ENCODE results near the gene TCF4. TPM values are rescaled to one million over a fixed set of nuclear protein-coding genes. Genes with fewer than 3 reads are reported as not detected.

Gene TCF4
- total and polyA plus RNA-seq, 7 experiments from 2014 or later: 0.94 to 21.8 (median 2.6) TPM

DNA sequence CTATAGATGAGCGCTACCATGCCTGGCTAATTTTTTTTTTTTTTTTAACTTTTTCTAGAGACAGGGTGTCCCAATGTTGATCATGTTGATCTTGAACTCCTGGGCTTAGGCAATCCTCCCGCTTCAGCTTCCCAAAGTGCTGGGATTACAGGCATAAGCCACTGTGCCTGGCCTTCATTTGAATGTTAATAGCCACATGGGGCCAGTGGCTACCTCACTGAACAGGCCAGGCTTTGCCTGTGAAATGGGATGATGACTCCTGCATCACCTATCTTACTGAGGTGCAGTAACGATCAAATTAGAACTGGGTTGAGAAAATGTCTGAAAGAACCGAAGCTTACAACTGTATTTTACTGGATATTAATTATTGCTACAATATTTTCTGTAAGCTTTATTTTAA, 278.7 kb downstream of the TCF4 start:
- no peaks in the 10 kb centered on the region for H3K36me3 ChIP-seq (ENCODE audit: control insufficient read depth in 2 of 3, insufficient read depth in 3 of 3, low read length in 3 of 3)
- no peaks in the 10 kb centered on the region for H3K4me1 ChIP-seq (ENCODE audit: control insufficient read depth in 2 of 2, insufficient read depth in 2 of 2, low read length in 2 of 2)
- ATAC-seq: no peak
- Mint-ChIP-seq H3K4me1 (no peaks in the 10 kb centered on the region), H3K4me3 (no peak overlapping the region), H3K27ac (no peak overlapping the region), H3K9me3 (peaks cover 0 to 4% (median 0%) of the 10 kb centered on the region in 11 donors), H3K27me3 (peaks cover 0 to 6% (median 0%) of the 10 kb centered on the region in 5 donors), H3K36me3 (no peaks in the 10 kb centered on the region)
- no peaks in the 10 kb centered on the region for H3K27me3 ChIP-seq (ENCODE audit: control insufficient read depth in 2 of 2, insufficient read depth in 2 of 2, low read length in 2 of 2)
- H3K4me3 ChIP-seq (ENCODE audit: low read length): no peak overlapping the region
- no peak overlapping the region for H3K27ac ChIP-seq (ENCODE audit: low read depth, low read length)
- DNase-seq: no peak
- no peaks in the 10 kb centered on the region for H3K9me3 ChIP-seq (ENCODE audit: control insufficient read depth in 2 of 3, low read length in 3 of 3)
- intact Hi-C loops (cut with micrococcal nuclease): no loop called here
- ChIA-PET CTCF (interaction anchor here (0.6 kb wide), 1 partner anchor 145 kb away, joined by 4 read pairs; no protein-coding TSS in a partner anchor), POLR2A (no interaction called here)

DNA sequence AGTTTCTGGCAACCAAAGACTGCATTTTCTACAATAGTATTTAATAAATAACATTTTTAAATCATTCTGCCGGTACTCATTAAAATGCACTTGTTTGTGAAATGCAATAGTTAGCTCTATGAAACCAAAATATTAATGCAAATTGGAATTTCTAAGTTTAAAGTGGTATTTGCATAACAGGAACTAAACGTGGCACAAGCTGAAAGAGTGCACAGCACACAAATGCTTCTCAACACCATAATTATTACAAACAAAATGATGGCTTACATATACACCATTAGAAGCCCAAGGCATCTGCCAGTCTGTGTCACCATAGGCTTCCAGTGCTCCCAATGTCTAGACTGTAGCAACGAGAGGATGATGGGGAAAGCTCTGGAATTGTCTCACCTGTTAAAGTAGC, 280.5 kb downstream of the TCF4 start:
- no peaks in the 10 kb centered on the region for H3K9me3 ChIP-seq (ENCODE audit: control insufficient read depth in 2 of 3, low read length in 3 of 3)
- no peak for DNase-seq
- H3K36me3 ChIP-seq (ENCODE audit: control insufficient read depth in 2 of 3, insufficient read depth in 3 of 3, low read length in 3 of 3): no peaks in the 10 kb centered on the region
- no peak overlapping the region for H3K4me3 ChIP-seq (ENCODE audit: low read length)
- ChIA-PET CTCF (no interaction called here), POLR2A (no interaction called here)
- no peaks in the 10 kb centered on the region for H3K27me3 Mint-ChIP-seq
- H3K4me1 ChIP-seq (ENCODE audit: control insufficient read depth in 2 of 2, insufficient read depth in 2 of 2, low read length in 2 of 2): no peaks in the 10 kb centered on the region
- intact Hi-C loops (cut with micrococcal nuclease): no loop called here
- no peaks in the 10 kb centered on the region for H3K36me3 Mint-ChIP-seq
- no peak overlapping the region for H3K27ac Mint-ChIP-seq
- H3K27ac ChIP-seq (ENCODE audit: low read depth, low read length): no peak overlapping the region
- no peak for ATAC-seq
- peaks cover 0 to 2% (median 0%) of the 10 kb centered on the region in 7 donors for H3K4me1 Mint-ChIP-seq
- peaks cover 0 to 4% (median 0%) of the 10 kb centered on the region in 11 donors for H3K9me3 Mint-ChIP-seq
- no peak overlapping the region for H3K4me3 Mint-ChIP-seq
- no peaks in the 10 kb centered on the region for H3K27me3 ChIP-seq (ENCODE audit: control insufficient read depth in 2 of 2, insufficient read depth in 2 of 2, low read length in 2 of 2)

DNA sequence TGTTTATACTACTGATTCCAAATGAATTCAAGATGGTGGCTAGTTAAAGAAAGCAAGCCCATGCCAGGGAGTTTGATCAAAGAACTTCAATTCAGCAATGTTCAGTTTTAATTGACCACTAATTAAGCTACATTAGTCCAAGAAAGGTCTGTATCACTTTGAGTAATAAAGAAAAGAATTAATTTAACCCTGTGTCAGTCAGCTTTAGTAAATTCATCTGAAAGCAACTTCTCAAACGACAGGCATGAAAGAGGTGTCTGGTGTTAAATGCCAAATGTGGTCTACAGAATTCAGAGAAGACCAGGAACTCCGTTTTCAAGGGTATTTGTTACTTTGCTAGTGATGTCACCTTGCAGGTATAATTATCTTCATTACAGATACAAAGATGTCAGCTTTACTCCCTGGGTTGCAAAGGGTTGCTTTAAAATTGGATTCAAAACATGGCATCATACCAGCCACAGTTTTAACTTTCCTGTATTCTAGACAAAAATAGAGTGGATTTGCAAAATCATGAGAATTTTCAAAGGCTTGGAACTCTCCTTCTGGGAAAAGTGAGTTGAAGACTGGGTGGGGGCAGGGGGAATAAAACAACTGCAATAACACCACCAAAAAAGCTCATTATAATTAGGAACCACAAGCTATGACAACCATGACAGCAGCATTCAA, 281.5 kb downstream of the TCF4 start:
- Histone ChIP-seq H3K36me3 (ENCODE audit: control insufficient read depth in 2 of 3, insufficient read depth in 3 of 3, low read length in 3 of 3) (no peaks in the 10 kb centered on the region), H3K27me3 (ENCODE audit: control insufficient read depth in 2 of 2, insufficient read depth in 2 of 2, low read length in 2 of 2) (no peaks in the 10 kb centered on the region), H3K9me3 (ENCODE audit: control insufficient read depth in 2 of 3, low read length in 3 of 3) (no peaks in the 10 kb centered on the region), H3K27ac (ENCODE audit: low read depth, low read length) (no peak overlapping the region), H3K4me3 (ENCODE audit: low read length) (no peak overlapping the region), H3K4me1 (ENCODE audit: control insufficient read depth in 2 of 2, insufficient read depth in 2 of 2, low read length in 2 of 2) (no peaks in the 10 kb centered on the region)
- H3K27ac Mint-ChIP-seq: no peak overlapping the region
- DNase-seq (no peak), ATAC-seq (no peak)
- peaks cover 0 to 4% (median 0%) of the 10 kb centered on the region in 11 donors for H3K9me3 Mint-ChIP-seq
- no peak overlapping the region for H3K4me3 Mint-ChIP-seq
- no peaks in the 10 kb centered on the region for H3K36me3 Mint-ChIP-seq
- POLR2A ChIA-PET: no interaction called here
- CTCF ChIA-PET: no interaction called here
- intact Hi-C loops (cut with micrococcal nuclease): no loop called here
- peaks cover 0 to 2% (median 0%) of the 10 kb centered on the region in 7 donors for H3K4me1 Mint-ChIP-seq
- H3K27me3 Mint-ChIP-seq: no peaks in the 10 kb centered on the region

DNA sequence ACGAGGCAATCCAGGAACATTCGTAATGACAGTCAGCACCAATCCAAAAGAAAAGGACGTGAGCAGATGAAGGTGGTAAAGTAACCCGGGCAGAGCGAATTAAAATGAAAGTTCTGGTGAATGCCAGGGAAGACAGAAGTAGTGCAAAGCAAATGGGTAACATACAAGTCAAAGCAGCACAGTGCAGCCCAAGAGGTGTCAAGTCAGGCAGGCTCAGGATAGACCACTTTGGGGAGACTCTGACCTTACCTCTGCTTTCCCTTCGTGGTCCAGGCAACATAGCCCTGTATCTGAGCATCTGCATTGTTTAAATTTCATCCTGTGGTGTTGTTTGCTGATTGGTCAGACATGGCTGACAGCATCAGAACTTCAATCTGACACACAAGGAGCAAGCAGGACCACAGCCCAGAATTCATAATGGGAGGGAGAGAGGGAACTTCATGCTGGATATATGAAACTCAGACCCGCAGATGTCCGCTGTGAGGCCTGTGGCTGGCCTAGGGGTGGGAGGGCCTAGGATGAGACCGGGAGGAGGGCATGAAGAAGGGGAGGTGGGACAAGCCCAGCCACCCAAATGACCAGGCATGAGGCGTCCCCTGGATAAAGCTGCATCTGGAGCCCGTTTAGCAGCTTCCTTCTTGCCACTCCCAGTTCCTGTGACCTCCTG, 285.7 kb downstream of the TCF4 start:
- H3K36me3 Mint-ChIP-seq: no peaks in the 10 kb centered on the region
- intact Hi-C loops (cut with micrococcal nuclease): no loop called here
- no peak overlapping the region for H3K27ac Mint-ChIP-seq
- H3K4me1 Mint-ChIP-seq: peaks cover 0 to 2% (median 0%) of the 10 kb centered on the region in 7 donors
- CTCF ChIA-PET: no interaction called here
- Histone ChIP-seq H3K9me3 (ENCODE audit: control insufficient read depth in 2 of 3, low read length in 3 of 3) (no peaks in the 10 kb centered on the region), H3K4me3 (ENCODE audit: low read length) (no peak overlapping the region), H3K27me3 (ENCODE audit: control insufficient read depth in 2 of 2, insufficient read depth in 2 of 2, low read length in 2 of 2) (no peaks in the 10 kb centered on the region), H3K4me1 (ENCODE audit: control insufficient read depth in 2 of 2, insufficient read depth in 2 of 2, low read length in 2 of 2) (no peaks in the 10 kb centered on the region), H3K27ac (ENCODE audit: low read depth, low read length) (no peak overlapping the region), H3K36me3 (ENCODE audit: control insufficient read depth in 2 of 3, insufficient read depth in 3 of 3, low read length in 3 of 3) (no peaks in the 10 kb centered on the region)
- no peak overlapping the region for H3K4me3 Mint-ChIP-seq
- peaks cover 0 to 4% (median 0%) of the 10 kb centered on the region in 11 donors for H3K9me3 Mint-ChIP-seq
- POLR2A ChIA-PET: no interaction called here
- H3K27me3 Mint-ChIP-seq: no peaks in the 10 kb centered on the region
- no peak for ATAC-seq
- no peak for DNase-seq

DNA sequence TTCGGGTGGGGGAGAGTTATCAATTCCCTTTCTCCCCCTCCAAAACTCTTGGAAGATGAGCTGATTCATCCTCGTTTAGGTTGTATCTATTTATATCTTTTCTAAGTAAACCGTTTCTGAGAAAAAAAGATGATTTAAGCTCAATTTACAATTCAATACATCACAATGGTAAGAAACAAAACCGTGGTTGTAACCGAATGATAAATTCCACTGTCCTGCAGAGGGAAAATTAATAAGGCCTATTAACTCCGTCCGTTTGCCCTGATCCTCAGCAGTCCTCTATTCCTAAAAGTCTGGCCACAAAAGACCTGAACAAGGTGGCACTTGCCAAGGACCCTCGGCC, 286.2 kb downstream of the TCF4 start:
- H3K27ac ChIP-seq (ENCODE audit: low read depth, low read length): no peak overlapping the region
- DNase-seq (no peak), ATAC-seq (no peak)
- intact Hi-C loops (cut with micrococcal nuclease): no loop called here
- no peaks in the 10 kb centered on the region for H3K36me3 ChIP-seq (ENCODE audit: control insufficient read depth in 2 of 3, insufficient read depth in 3 of 3, low read length in 3 of 3)
- H3K4me1 ChIP-seq (ENCODE audit: control insufficient read depth in 2 of 2, insufficient read depth in 2 of 2, low read length in 2 of 2): no peaks in the 10 kb centered on the region
- H3K4me3 ChIP-seq (ENCODE audit: low read length): no peak overlapping the region
- POLR2A ChIA-PET: no interaction called here
- Mint-ChIP-seq H3K27me3 (no peaks in the 10 kb centered on the region), H3K9me3 (peaks cover 0 to 4% (median 0%) of the 10 kb centered on the region in 11 donors), H3K4me1 (peaks cover 0 to 2% (median 0%) of the 10 kb centered on the region in 7 donors), H3K27ac (no peak overlapping the region), H3K4me3 (no peak overlapping the region), H3K36me3 (no peaks in the 10 kb centered on the region)
- H3K27me3 ChIP-seq (ENCODE audit: control insufficient read depth in 2 of 2, insufficient read depth in 2 of 2, low read length in 2 of 2): no peaks in the 10 kb centered on the region
- no peaks in the 10 kb centered on the region for H3K9me3 ChIP-seq (ENCODE audit: control insufficient read depth in 2 of 3, low read length in 3 of 3)
- CTCF ChIA-PET: no interaction called here

DNA sequence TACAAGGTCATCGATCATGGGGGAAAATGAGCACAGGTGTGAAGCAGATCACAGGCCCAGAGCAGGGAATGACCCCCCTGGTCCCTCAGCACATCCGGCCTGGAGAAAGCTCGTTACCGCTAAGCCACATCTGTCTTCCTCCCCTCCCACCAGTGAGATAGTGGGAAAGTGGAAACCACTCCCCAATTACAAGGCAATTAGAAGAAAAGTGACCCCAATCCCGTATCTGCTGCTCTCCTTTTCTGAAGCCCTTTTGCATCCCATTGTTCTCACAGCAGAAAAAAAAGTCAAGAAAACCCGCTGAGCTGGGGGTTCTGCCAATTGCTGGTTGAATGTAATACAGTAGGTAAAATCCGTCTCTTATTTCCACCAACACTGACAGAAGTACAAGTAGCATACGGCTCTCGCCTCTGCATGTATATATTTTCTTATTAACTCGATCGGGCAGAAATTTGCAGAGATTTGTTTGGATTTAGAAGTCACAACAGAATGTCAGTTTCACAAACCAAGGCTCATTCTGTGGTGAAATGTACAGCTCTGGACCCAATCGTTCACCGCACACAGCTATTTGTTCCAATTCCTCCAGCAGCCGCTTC, 287.0 kb downstream of the TCF4 start:
- H3K9me3 ChIP-seq (ENCODE audit: control insufficient read depth in 2 of 3, low read length in 3 of 3): no peaks in the 10 kb centered on the region
- no peak overlapping the region for H3K27ac ChIP-seq (ENCODE audit: low read depth, low read length)
- no peaks in the 10 kb centered on the region for H3K4me1 ChIP-seq (ENCODE audit: control insufficient read depth in 2 of 2, insufficient read depth in 2 of 2, low read length in 2 of 2)
- H3K4me3 ChIP-seq (ENCODE audit: low read length): no peak overlapping the region
- no peak for ATAC-seq
- Mint-ChIP-seq H3K27ac (no peak overlapping the region), H3K9me3 (peaks cover 0 to 4% (median 0%) of the 10 kb centered on the region in 11 donors), H3K4me3 (no peak overlapping the region), H3K27me3 (no peaks in the 10 kb centered on the region), H3K4me1 (peaks cover 0 to 2% (median 0%) of the 10 kb centered on the region in 7 donors), H3K36me3 (no peaks in the 10 kb centered on the region)
- no peak for DNase-seq
- intact Hi-C loops (cut with micrococcal nuclease): no loop called here
- ChIA-PET POLR2A (no interaction called here), CTCF (no interaction called here)
- no peaks in the 10 kb centered on the region for H3K36me3 ChIP-seq (ENCODE audit: control insufficient read depth in 2 of 3, insufficient read depth in 3 of 3, low read length in 3 of 3)
- no peaks in the 10 kb centered on the region for H3K27me3 ChIP-seq (ENCODE audit: control insufficient read depth in 2 of 2, insufficient read depth in 2 of 2, low read length in 2 of 2)

All from naive thymus-derived CD4-positive, alpha-beta T cell (primary cell).